PFSK-1 (cell line): ENCODE measurements around the gene ATL2.

ENCODE experiments used
- FOXP2 ChIP-seq: optimal IDR thresholded peaks from 2 replicates; pipeline ENCODE3; 2011; ENCODE audit warnings: borderline replicate concordance, control low read depth, inconsistent platforms; ENCODE audit not compliant: insufficient read depth; ENCODE audit errors: extremely low read length, extremely low read depth
- POLR2AphosphoS5 ChIP-seq: IDR thresholded peaks from 2 replicates; pipeline ENCODE4 v1.6.1; 2012; ENCODE audit warnings: low read depth, mild to moderate bottlenecking, control low read depth, low read length, moderate library complexity
- SIN3A ChIP-seq: IDR thresholded peaks from 2 replicates; pipeline ENCODE4 v1.6.1; 2012; ENCODE audit warnings: mild to moderate bottlenecking, low read length, moderate library complexity, borderline replicate concordance; ENCODE audit not compliant: insufficient read depth
- TAF1 ChIP-seq: IDR thresholded peaks from 2 replicates; pipeline ENCODE4 v1.6.1; 2012; ENCODE audit warnings: low read length, control low read depth, borderline replicate concordance; ENCODE audit not compliant: insufficient read depth
- TF ChIP-seq, protein P1 (sequence below), 2 experiments: IDR thresholded peaks; 2 replicates each; pipeline versions ENCODE4 v1.6.1 to v1.8.0; 2011 to 2012; ENCODE audit warnings: low read depth in 2 of 2, low read length in 2 of 2, control low read depth in 1 of 2, inconsistent platforms in 1 of 2, mild to moderate bottlenecking in 1 of 2, moderate library complexity in 1 of 2; ENCODE audit not compliant: insufficient read depth in 1 of 2

- no peak for TF ChIP-seq POLR2AphosphoS5
- TF ChIP-seq TAF1: no peak
- TF ChIP-seq, protein P1, sequence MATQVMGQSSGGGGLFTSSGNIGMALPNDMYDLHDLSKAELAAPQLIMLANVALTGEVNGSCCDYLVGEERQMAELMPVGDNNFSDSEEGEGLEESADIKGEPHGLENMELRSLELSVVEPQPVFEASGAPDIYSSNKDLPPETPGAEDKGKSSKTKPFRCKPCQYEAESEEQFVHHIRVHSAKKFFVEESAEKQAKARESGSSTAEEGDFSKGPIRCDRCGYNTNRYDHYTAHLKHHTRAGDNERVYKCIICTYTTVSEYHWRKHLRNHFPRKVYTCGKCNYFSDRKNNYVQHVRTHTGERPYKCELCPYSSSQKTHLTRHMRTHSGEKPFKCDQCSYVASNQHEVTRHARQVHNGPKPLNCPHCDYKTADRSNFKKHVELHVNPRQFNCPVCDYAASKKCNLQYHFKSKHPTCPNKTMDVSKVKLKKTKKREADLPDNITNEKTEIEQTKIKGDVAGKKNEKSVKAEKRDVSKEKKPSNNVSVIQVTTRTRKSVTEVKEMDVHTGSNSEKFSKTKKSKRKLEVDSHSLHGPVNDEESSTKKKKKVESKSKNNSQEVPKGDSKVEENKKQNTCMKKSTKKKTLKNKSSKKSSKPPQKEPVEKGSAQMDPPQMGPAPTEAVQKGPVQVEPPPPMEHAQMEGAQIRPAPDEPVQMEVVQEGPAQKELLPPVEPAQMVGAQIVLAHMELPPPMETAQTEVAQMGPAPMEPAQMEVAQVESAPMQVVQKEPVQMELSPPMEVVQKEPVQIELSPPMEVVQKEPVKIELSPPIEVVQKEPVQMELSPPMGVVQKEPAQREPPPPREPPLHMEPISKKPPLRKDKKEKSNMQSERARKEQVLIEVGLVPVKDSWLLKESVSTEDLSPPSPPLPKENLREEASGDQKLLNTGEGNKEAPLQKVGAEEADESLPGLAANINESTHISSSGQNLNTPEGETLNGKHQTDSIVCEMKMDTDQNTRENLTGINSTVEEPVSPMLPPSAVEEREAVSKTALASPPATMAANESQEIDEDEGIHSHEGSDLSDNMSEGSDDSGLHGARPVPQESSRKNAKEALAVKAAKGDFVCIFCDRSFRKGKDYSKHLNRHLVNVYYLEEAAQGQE (IDR thresholded peaks at IDR 0.05; ENCODE audit: insufficient read depth in 1 of 2, low read depth in 2 of 2, low read length in 2 of 2): no peak
- TF ChIP-seq FOXP2: no peak
- no peak for TF ChIP-seq SIN3A
Measured at GRCh38 chr2:38336621-38337020, 40.5 kb downstream of the ATL2 start.
